PFSK-1 (cell line): Measurements from ENCODE around the gene PALLD.

Source experiments
- POLR2AphosphoS5 ChIP-seq: IDR thresholded peaks from 2 replicates; pipeline ENCODE4 v1.6.1; 2012; ENCODE audit warnings: low read depth, mild to moderate bottlenecking, control low read depth, low read length, moderate library complexity
- SIN3A ChIP-seq: IDR thresholded peaks from 2 replicates; pipeline ENCODE4 v1.6.1; 2012; ENCODE audit warnings: mild to moderate bottlenecking, low read length, moderate library complexity, borderline replicate concordance; ENCODE audit not compliant: insufficient read depth
- TF ChIP-seq, protein P1 (sequence below), 2 experiments: IDR thresholded peaks; 2 replicates each; pipeline versions ENCODE4 v1.6.1 to v1.8.0; 2011 to 2012; ENCODE audit warnings: low read depth in 2 of 2, low read length in 2 of 2, control low read depth in 1 of 2, inconsistent platforms in 1 of 2, mild to moderate bottlenecking in 1 of 2, moderate library complexity in 1 of 2; ENCODE audit not compliant: insufficient read depth in 1 of 2

- TF ChIP-seq, protein P1, sequence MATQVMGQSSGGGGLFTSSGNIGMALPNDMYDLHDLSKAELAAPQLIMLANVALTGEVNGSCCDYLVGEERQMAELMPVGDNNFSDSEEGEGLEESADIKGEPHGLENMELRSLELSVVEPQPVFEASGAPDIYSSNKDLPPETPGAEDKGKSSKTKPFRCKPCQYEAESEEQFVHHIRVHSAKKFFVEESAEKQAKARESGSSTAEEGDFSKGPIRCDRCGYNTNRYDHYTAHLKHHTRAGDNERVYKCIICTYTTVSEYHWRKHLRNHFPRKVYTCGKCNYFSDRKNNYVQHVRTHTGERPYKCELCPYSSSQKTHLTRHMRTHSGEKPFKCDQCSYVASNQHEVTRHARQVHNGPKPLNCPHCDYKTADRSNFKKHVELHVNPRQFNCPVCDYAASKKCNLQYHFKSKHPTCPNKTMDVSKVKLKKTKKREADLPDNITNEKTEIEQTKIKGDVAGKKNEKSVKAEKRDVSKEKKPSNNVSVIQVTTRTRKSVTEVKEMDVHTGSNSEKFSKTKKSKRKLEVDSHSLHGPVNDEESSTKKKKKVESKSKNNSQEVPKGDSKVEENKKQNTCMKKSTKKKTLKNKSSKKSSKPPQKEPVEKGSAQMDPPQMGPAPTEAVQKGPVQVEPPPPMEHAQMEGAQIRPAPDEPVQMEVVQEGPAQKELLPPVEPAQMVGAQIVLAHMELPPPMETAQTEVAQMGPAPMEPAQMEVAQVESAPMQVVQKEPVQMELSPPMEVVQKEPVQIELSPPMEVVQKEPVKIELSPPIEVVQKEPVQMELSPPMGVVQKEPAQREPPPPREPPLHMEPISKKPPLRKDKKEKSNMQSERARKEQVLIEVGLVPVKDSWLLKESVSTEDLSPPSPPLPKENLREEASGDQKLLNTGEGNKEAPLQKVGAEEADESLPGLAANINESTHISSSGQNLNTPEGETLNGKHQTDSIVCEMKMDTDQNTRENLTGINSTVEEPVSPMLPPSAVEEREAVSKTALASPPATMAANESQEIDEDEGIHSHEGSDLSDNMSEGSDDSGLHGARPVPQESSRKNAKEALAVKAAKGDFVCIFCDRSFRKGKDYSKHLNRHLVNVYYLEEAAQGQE (IDR thresholded peaks at IDR 0.05; ENCODE audit: insufficient read depth in 1 of 2, low read depth in 2 of 2, low read length in 2 of 2), result no peak
- TF ChIP-seq SIN3A (no peak), POLR2AphosphoS5 (no peak)
Observed at GRCh38 chr4:168882650-168883233, 385.9 kb downstream of the PALLD start.
